Mucosa of descending colon (tissue), 3 donors: ENCODE data around the gene SLC6A3. TPM values are rescaled to one million over a fixed set of nuclear protein-coding genes. Genes with fewer than 3 reads are reported as not detected.

Experiments used
- ATAC-seq: fragments of 200-7000 bp; cut with Tn5 transposase; one replicate; pipeline ENCODE4 v1.9.1; 2020; ENCODE audit warnings: mild to moderate bottlenecking, moderate library complexity
- DNase-seq, 3 donors: peaks; one replicate each; pipeline ENCODE4 v3.0.0-alpha.2; 2020
- H3K36me3 ChIP-seq: fragments of 200-600 bp; one replicate; pipeline ENCODE4 v1.8.0; 2021; ENCODE audit warnings: low read depth, mild to moderate bottlenecking
- H3K4me1 ChIP-seq: fragments of 200-600 bp; one replicate; pipeline ENCODE4 v1.8.0; 2021; ENCODE audit warnings: low read depth, mild to moderate bottlenecking
- H3K4me3 ChIP-seq: fragments of 200-600 bp; one replicate; pipeline ENCODE4 v1.8.0; 2021; ENCODE audit warnings: mild to moderate bottlenecking
- H3K9me3 ChIP-seq: fragments of 200-600 bp; one replicate; pipeline ENCODE4 v1.8.0; 2021; ENCODE audit warnings: mild to moderate bottlenecking
- CTCF ChIP-seq: fragments of 200-600 bp; IDR thresholded peaks from one replicate; pipeline ENCODE4 v1.8.0; 2022; ENCODE audit warnings: antibody characterized with exemption, mild to moderate bottlenecking
- intact Hi-C, 2 donors: fragments of 100-400 bp; cut with DNase I in 1 of 2; cut with micrococcal nuclease in 1 of 2; formaldehyde crosslinking; loops; one replicate each; pipeline versions ENCODE4 v1.11.0 to v1.11.1; 2022; cut with DNase I, micrococcal nuclease
- total RNA-seq, 3 donors: library from RNA; stranded (reverse); fragmentation: NEBNext Ultra II Directional in 2 of 3; extraction: Animal tissue kit (Norgen Biotek cat#: 25700) in 2 of 3; gene quantifications; one replicate each; pipeline versions ENCODE4 v1.2.1 to v1.2.4, GENCODE V29; 2021 to 2023
- donor health status: DM: no; HTN: no; CAD: no; lungs with moderate emphysema.
- donor health status: DM: no; HTN: no; CAD: no.
- donor health status: DM: no; HTN: yes; CAD: no.

The SLC6A3 gene
- total RNA-seq, 3 donors from 2014 or later: not detected

DNA sequence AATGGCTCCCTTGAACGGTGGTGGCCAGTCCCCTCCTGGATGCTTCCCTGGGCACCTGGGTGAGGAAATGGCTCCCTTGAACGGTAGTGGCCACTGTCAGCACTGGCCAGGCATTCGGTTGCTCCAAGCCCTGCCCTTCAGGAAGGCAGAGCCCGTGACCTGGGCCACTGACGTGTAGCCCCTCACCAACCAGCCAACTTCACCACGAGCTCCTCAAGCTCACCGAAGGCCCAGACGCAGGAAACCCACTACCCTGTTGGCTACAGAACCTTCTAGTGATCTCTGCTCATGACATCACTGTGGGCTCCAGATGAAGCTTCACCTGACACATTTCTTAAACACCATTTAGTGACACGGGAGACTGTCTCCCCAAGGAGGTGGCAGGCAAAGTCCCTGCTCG lies 9.2 kb downstream of the SLC6A3 start:
- intact Hi-C loops: no loop called here
- ATAC-seq (no peak), DNase-seq (no peak)
- H3K9me3 ChIP-seq: no peaks in the 10 kb centered on the region
- no peaks in the 10 kb centered on the region for H3K36me3 ChIP-seq
- TF ChIP-seq CTCF: no peak
- no peaks in the 10 kb centered on the region for H3K4me1 ChIP-seq
- no peak overlapping the region for H3K4me3 ChIP-seq

DNA sequence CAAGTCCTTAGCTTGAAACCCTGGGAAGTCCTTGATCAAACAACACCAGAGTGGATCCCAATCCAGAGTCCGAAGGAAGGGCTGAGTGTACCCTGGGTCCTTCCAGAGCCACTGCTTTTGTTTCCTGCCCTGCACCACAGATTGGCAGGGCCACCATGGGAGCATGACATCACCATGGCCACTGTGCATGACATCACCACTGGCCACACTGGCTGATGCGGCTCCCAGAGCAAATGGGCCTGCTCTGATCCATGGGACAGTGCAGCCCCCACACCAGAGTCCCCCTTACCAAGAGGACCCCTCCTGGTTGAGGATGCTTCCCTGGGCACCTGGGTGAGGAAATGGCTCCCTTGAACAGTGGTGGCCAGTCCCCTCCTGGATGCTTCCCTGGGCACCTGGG lies 9.9 kb downstream of the SLC6A3 start:
- no peaks in the 10 kb centered on the region for H3K36me3 ChIP-seq
- no peaks in the 10 kb centered on the region for H3K9me3 ChIP-seq
- DNase-seq: no peak
- intact Hi-C loops: no loop called here
- TF ChIP-seq CTCF: no peak
- no peaks in the 10 kb centered on the region for H3K4me1 ChIP-seq
- ATAC-seq: no peak
- H3K4me3 ChIP-seq: no peak overlapping the region

- peaks cover 20% of the 10 kb centered on the region for H3K9me3 ChIP-seq
- no peak for TF ChIP-seq CTCF
- intact Hi-C loops: no loop called here
- DNase-seq (peak in 1 of 3 donors; percentile 21), ATAC-seq (no peak)
- no peaks in the 10 kb centered on the region for H3K36me3 ChIP-seq
- no peak overlapping the region for H3K4me3 ChIP-seq
- no peaks in the 10 kb centered on the region for H3K4me1 ChIP-seq
Measured at GRCh38 chr5:1432296-1432695, 12.9 kb downstream of the SLC6A3 start.

- no peak overlapping the region for H3K4me3 ChIP-seq
- no peak for TF ChIP-seq CTCF
- intact Hi-C loops: no loop called here
- H3K36me3 ChIP-seq: no peaks in the 10 kb centered on the region
- no peaks in the 10 kb centered on the region for H3K4me1 ChIP-seq
- peaks cover 23% of the 10 kb centered on the region for H3K9me3 ChIP-seq
- ATAC-seq (no peak), DNase-seq (peak in 1 of 3 donors; percentile 18)
Measured at GRCh38 chr5:1431896-1432295, 13.3 kb downstream of the SLC6A3 start.

- peaks cover 23% of the 10 kb centered on the region for H3K9me3 ChIP-seq
- DNase-seq: peak in 1 of 3 donors; percentile 39
- ATAC-seq: no peak
- no peaks in the 10 kb centered on the region for H3K4me1 ChIP-seq
- no peak for TF ChIP-seq CTCF
- intact Hi-C loops: no loop called here
- no peaks in the 10 kb centered on the region for H3K36me3 ChIP-seq
- no peak overlapping the region for H3K4me3 ChIP-seq
Measured at GRCh38 chr5:1431021-1431811, 14.0 kb downstream of the SLC6A3 start.
